Lower leg skin (tissue), 4 donors: ENCODE measurements around the gene TAS2R8. TPM values are rescaled to one million over a fixed set of nuclear protein-coding genes. Genes with fewer than 3 reads are reported as not detected.

Experiments used
- DNase-seq, 2 donors: peaks; one replicate each; pipeline ENCODE4 v3.0.0-alpha.2; 2019; ENCODE audit warnings: low spot score in 2 of 2
- H3K4me3 ChIP-seq: fragments of 200-600 bp; sonication (generic); 2 replicates; pipeline ENCODE4 v1.5.1; 2017; ENCODE audit warnings: mild to moderate bottlenecking, low read depth; ENCODE audit not compliant: poor library complexity, severe bottlenecking
- POLR2A ChIP-seq, 2 donors: fragments of 450-650 bp; IDR thresholded peaks; one replicate each; pipeline ENCODE4 v1.6.1; 2016 to 2017; ENCODE audit warnings: antibody characterized with exemption in 2 of 2, mild to moderate bottlenecking in 1 of 2, moderate library complexity in 1 of 2
- WGBS, 2 donors: methylation state at CpG; one replicate each; pipeline ENCODE4 v1.1.5; 2018; 5-methylcytosine and 5-hydroxymethylcytosine counted together
- intact Hi-C: fragments of 100-400 bp; cut with DNase I; formaldehyde crosslinking; loops from one replicate; pipeline ENCODE4 v1.15.0; 2023; ENCODE audit warnings: low total_unique reads
- total RNA-seq, 4 donors: library from RNA; depleted of rRNA; stranded (reverse); fragments of >200 nt; gene quantifications; one replicate each; pipeline ENCODE4 v1.1.0, GENCODE V29; 2016
- TF ChIP-seq, protein P1 (sequence below), 3 donors: fragments of 450-650 bp; IDR thresholded peaks; one replicate each; pipeline ENCODE4 v1.5.1; 2016; ENCODE audit warnings: antibody characterized with exemption in 3 of 3, mild to moderate bottlenecking in 3 of 3, moderate library complexity in 2 of 3

Gene TAS2R8
- total RNA-seq, 4 donors from 2014 or later: not detected

GRCh38 chr12:10847744-10848143, 40.7 kb upstream of the TAS2R8 start:
- intact Hi-C loops: no loop called here
- no peak for DNase-seq
- H3K4me3 ChIP-seq: no peak overlapping the region
- WGBS, 2 donors: 30 to 54% methylated on average over 2 of the region's 2 CpGs
- TF ChIP-seq, protein P1, sequence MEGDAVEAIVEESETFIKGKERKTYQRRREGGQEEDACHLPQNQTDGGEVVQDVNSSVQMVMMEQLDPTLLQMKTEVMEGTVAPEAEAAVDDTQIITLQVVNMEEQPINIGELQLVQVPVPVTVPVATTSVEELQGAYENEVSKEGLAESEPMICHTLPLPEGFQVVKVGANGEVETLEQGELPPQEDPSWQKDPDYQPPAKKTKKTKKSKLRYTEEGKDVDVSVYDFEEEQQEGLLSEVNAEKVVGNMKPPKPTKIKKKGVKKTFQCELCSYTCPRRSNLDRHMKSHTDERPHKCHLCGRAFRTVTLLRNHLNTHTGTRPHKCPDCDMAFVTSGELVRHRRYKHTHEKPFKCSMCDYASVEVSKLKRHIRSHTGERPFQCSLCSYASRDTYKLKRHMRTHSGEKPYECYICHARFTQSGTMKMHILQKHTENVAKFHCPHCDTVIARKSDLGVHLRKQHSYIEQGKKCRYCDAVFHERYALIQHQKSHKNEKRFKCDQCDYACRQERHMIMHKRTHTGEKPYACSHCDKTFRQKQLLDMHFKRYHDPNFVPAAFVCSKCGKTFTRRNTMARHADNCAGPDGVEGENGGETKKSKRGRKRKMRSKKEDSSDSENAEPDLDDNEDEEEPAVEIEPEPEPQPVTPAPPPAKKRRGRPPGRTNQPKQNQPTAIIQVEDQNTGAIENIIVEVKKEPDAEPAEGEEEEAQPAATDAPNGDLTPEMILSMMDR (IDR thresholded peaks at IDR 0.05): no peak
- TF ChIP-seq POLR2A (IDR thresholded peaks at IDR 0.05): no peak

GRCh38 chr12:10842862-10843261, 35.8 kb upstream of the TAS2R8 start:
- TF ChIP-seq, protein P1 (IDR thresholded peaks at IDR 0.05): no peak
- TF ChIP-seq POLR2A (IDR thresholded peaks at IDR 0.05): no peak
- DNase-seq: no peak
- no peak overlapping the region for H3K4me3 ChIP-seq
- intact Hi-C loops: no loop called here
- WGBS, 2 donors: 95 to 96% methylated on average over 2 of the region's 2 CpGs

DNA sequence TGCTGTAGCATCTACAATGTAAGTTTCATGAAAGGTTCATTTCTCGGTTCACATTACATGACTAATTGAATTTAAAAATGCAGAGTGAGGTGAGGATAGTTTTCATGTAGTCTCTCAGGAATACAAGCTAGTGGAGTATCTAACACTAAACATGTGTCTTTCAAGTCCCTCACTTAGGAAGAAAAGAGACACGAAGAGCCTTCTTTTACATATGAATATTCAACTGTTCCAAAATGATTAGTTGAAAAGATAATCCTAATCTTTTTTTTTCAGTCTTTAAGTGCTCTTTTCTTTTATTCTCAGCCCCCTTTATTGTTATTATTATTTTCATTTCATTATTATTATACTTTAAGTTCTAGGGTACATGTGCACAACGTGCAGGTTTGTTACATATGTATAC, 31.4 kb upstream of the TAS2R8 start:
- intact Hi-C loops: no loop called here
- H3K4me3 ChIP-seq: no peak overlapping the region
- WGBS, 2 donors: 84% methylated on average over 3 of the region's 3 CpGs
- TF ChIP-seq POLR2A (IDR thresholded peaks at IDR 0.05): no peak
- TF ChIP-seq, protein P1 (IDR thresholded peaks at IDR 0.05): no peak
- DNase-seq: no peak

DNA sequence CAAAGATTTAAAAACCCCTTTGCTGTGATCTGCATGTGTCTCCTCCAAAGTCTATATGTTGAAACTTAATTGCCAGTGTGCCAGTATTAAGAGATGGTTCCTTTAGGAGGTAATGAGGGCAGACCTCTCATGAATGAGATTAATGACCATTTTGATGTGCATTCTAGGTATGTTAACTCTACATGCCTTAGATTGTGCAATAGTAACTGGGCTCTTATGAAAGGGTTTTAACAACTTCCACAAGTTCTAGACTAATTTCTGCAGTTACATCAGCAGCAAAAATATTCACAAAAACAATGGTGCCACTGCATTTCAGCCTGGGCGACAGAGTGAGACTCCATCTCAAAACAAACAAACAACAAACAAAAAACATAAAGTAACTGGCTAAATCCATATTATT, 22.9 kb upstream of the TAS2R8 start:
- no peak overlapping the region for H3K4me3 ChIP-seq
- TF ChIP-seq, protein P1 (IDR thresholded peaks at IDR 0.05): no peak
- no peak for TF ChIP-seq POLR2A (IDR thresholded peaks at IDR 0.05)
- intact Hi-C loops: no loop called here
- no peak for DNase-seq
- 94 to 95% methylated on average over 1 of the region's 1 CpG for WGBS, 2 donors

DNA sequence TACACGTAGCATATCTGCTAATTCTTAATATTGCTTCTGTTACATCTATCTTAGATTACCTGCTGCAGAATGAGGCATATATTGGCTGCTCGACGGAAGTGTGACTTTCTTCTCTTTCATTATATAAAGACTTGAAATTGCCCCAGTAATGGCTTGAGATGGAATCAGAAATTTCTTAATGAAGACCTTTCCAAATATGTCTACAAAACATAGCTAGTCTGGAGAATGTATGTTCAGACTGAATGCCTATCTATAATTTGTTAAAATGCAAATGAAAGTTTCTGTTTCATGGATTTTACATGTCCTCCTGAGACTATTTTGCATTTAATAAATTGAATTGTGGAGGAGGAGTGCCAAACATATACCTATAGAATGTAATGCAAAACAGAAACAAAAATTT, 19.2 kb upstream of the TAS2R8 start, which contains the start of gene TAS2R10:
TAS2R10 (minus strand) TSS at position 101 of the 400 bp plus-strand sequence; CDS start at position 12, 89 bp downstream.
- no peak within 1 kb of the TSS for H3K4me3 ChIP-seq
- 91 to 95% methylated on average over 3 of the region's 3 CpGs for WGBS, 2 donors
- DNase-seq: no peak
- TF ChIP-seq, protein P1 (IDR thresholded peaks at IDR 0.05): no peak
- no peak for TF ChIP-seq POLR2A (IDR thresholded peaks at IDR 0.05)
- intact Hi-C loops: no loop called here

- 80 to 82% methylated on average over 3 of the region's 3 CpGs for WGBS, 2 donors
- intact Hi-C loops: no loop called here
- no peak for DNase-seq
- TF ChIP-seq POLR2A (IDR thresholded peaks at IDR 0.05): no peak
- TF ChIP-seq, protein P1 (IDR thresholded peaks at IDR 0.05): no peak
- no peak overlapping the region for H3K4me3 ChIP-seq
Observed at GRCh38 chr12:10824957-10825356, 17.9 kb upstream of the TAS2R8 start.
